Naive thymus-derived CD4-positive, alpha-beta T cell (primary cell): Measurements from ENCODE around the gene SMIM10L2A. TPM values are rescaled to one million over a fixed set of nuclear protein-coding genes. Genes with fewer than 3 reads are reported as not detected.

ENCODE experiments used
- ATAC-seq: fragments of 150-1000 bp; cut with Tn5 transposase; 2 replicates; pipeline ENCODE4 v1.10.0; 2021; ENCODE audit warnings: mild to moderate bottlenecking, moderate library complexity
- CTCF ChIA-PET: fragments of 350-600 bp; sonication (Branson Sonifier 250); formaldehyde crosslinking; loops from one replicate; lab custom pipeline; 2021; ENCODE audit warnings: antibody characterized with exemption; lab: Charles Lee
- POLR2A ChIA-PET: fragments of 350-600 bp; sonication (Branson Sonifier 250); formaldehyde crosslinking; loops from one replicate; lab custom pipeline; 2021; ENCODE audit warnings: antibody characterized with exemption, inconsistent platforms; lab: Charles Lee
- DNase-seq, 9 donors: peaks; one replicate each; pipeline versions ENCODE4 v3.0.0 to v3.0.0-alpha.2; 2020 to 2022; ENCODE audit warnings: mixed read lengths in 1 of 9
- H3K27ac ChIP-seq: one replicate; pipeline ENCODE4 v1.7.0; 2013; ENCODE audit warnings: mild to moderate bottlenecking, low read depth, low read length, moderate library complexity
- H3K27me3 ChIP-seq, 2 donors: one replicate each; pipeline ENCODE4 v1.7.0; 2013; ENCODE audit warnings: low read length in 2 of 2, mild to moderate bottlenecking in 2 of 2, moderate library complexity in 2 of 2; ENCODE audit not compliant: control insufficient read depth in 2 of 2, insufficient read depth in 2 of 2
- H3K36me3 ChIP-seq, 3 experiments: 1 replicate in 2 of 3; 2 replicates in 1 of 3; pipeline ENCODE4 v1.7.0; 2013; ENCODE audit warnings: low read length in 3 of 3, mild to moderate bottlenecking in 3 of 3, moderate library complexity in 1 of 3; ENCODE audit not compliant: insufficient read depth in 3 of 3, control insufficient read depth in 2 of 3
- H3K4me1 ChIP-seq, 2 donors: one replicate each; pipeline ENCODE4 v1.7.0; 2013; ENCODE audit warnings: low read length in 2 of 2, mild to moderate bottlenecking in 2 of 2, moderate library complexity in 1 of 2; ENCODE audit not compliant: control insufficient read depth in 2 of 2, insufficient read depth in 2 of 2
- H3K4me3 ChIP-seq: 2 replicates; pipeline ENCODE4 v1.7.0; 2013; ENCODE audit warnings: mild to moderate bottlenecking, low read length
- H3K9me3 ChIP-seq, 3 experiments: 1 replicate in 2 of 3; 2 replicates in 1 of 3; pipeline ENCODE4 v1.7.0; 2013; ENCODE audit warnings: low read length in 3 of 3; ENCODE audit not compliant: control insufficient read depth in 2 of 3
- H3K27ac Mint-ChIP-seq, 9 donors: one replicate each; pipeline ENCODE4 v1.8.0; 2020 to 2022; ENCODE audit warnings: mixed read lengths in 9 of 9, mild to moderate bottlenecking in 8 of 9, moderate library complexity in 5 of 9, inconsistent platforms in 2 of 9
- H3K27me3 Mint-ChIP-seq, 5 donors: one replicate each; pipeline ENCODE4 v1.8.0; 2021 to 2022; ENCODE audit warnings: mixed read lengths in 5 of 5, mild to moderate bottlenecking in 1 of 5
- H3K36me3 Mint-ChIP-seq, 5 donors: one replicate each; pipeline ENCODE4 v1.8.0; 2020 to 2022; ENCODE audit warnings: mixed read lengths in 5 of 5, mild to moderate bottlenecking in 3 of 5, inconsistent platforms in 1 of 5
- H3K4me1 Mint-ChIP-seq, 7 donors: one replicate each; pipeline ENCODE4 v1.8.0; 2020 to 2022; ENCODE audit warnings: mixed read lengths in 7 of 7, mild to moderate bottlenecking in 3 of 7, inconsistent platforms in 1 of 7
- H3K4me3 Mint-ChIP-seq, 10 donors: one replicate each; pipeline ENCODE4 v1.8.0; 2020 to 2022; ENCODE audit warnings: mild to moderate bottlenecking in 10 of 10, mixed read lengths in 10 of 10, moderate library complexity in 6 of 10, inconsistent platforms in 2 of 10
- H3K9me3 Mint-ChIP-seq, 11 donors: one replicate each; pipeline ENCODE4 v1.8.0; 2020 to 2022; ENCODE audit warnings: mixed read lengths in 11 of 11, mild to moderate bottlenecking in 4 of 11, inconsistent platforms in 1 of 11, moderate library complexity in 1 of 11
- intact Hi-C, 2 donors: fragments of 100-400 bp; cut with micrococcal nuclease; formaldehyde crosslinking; loops; one replicate each; pipeline ENCODE4 v1.15.1; 2023
- polyA plus RNA-seq, 2 donors: library from polyadenylated mRNA; unstranded; fragments of 300-500 nt; fragmentation: Illumina TruSeq; gene quantifications; one replicate each; pipeline ENCODE4 v1.2.3, GENCODE V29; 2021
- total RNA-seq, 6 experiments: library from RNA in 5 of 6; stranded (reverse) in 5 of 6; gene quantifications; 1 replicate in 5 of 6; 2 replicates in 1 of 6; pipeline ENCODE4 v1.2.3 and lab custom pipeline; 2021 to 2026

Gene SMIM10L2A
- total RNA-seq (1 to 10 TPM in 4 of 5 experiments, under 1 TPM in 1; 0.78 to 5.0 (median 1.4) TPM), polyA plus RNA-seq (under 1 TPM; 0.19 to 0.49 TPM), total RNA-seq (lab: John Stamatoyannopoulos, UW) (5.2 reads per million, percentile 25 among the genes with 10 or more reads in this experiment)

DNA sequence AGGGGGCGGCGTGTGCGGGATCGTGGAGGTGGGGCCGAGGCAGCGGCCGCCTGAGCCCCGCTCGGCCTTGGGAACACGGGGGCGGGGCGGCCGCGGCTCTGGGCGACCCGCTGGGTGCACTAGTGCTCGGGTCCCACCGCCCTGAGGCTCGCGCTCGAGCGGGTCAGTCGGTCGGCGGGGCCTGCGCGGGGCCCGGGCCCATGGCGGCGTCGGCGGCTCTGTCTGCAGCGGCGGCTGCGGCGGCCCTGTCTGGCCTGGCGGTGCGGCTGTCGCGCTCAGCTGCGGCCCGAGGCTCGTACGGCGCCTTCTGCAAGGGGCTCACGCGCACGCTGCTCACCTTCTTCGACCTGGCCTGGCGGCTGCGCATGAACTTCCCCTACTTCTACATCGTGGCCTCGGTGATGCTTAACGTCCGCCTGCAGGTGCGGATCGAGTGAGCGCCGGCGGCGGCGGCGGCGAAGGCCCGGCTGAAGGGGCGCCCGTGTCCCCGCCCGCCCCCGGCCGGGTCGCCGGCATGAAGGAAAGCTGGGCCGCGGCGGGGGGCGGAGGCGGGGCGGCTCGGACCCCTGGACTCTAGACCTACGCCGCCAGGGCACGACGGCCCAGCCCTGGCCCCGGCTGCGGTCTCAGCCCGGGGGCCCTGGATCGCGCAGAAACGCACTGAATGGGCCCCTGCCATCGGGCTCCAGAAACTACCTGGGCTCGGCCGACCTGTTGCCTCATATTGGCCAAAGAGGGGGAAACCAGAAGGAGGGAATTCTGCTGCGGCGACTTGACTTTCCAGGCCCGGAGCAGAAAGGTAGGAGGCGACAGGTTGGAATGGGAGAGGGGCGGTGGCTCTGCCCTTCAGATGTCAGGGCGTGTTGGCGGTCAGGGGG is at the start of gene SMIM10L2A:
Gene SMIM10L2A, plus strand, starts transcription at position 13 of the 878 bp plus-strand sequence. Its CDS starts 188 bp downstream, at position 201.
- Histone ChIP-seq H3K27ac (peak within 1 kb of the TSS; percentile 21), H3K27me3 (no peaks in the 10 kb centered on the region), H3K4me3 (peak within 1 kb of the TSS; percentile 37), H3K36me3 (no peaks in the 10 kb centered on the region), H3K9me3 (no peaks in the 10 kb centered on the region), H3K4me1 (no peaks in the 10 kb centered on the region)
- peaks cover 0 to 3% (median 0%) of the 10 kb centered on the region in 5 donors for H3K36me3 Mint-ChIP-seq
- H3K4me3 Mint-ChIP-seq, result peak within 1 kb of the TSS; percentile 53 to 84 (median 74)
- intact Hi-C loops, result loop anchor here (1.0 to 5.0 kb wide), 8 partner anchors 37 to 1075 kb away; partner anchors contain the start of genes HTATSF1 (in 1 of the 2), INTS6L (in 1 of the 2), MMGT1 (in 1 of the 2) and RTL8A (in 1 of the 2)
- H3K4me1 Mint-ChIP-seq, result peaks cover 0 to 13% (median 6%) of the 10 kb centered on the region in 7 donors
- CTCF ChIA-PET, result no interaction called here
- POLR2A ChIA-PET, result no interaction called here
- DNase-seq, result peak in 1 of 9 donors; percentile 7
- peak; percentile 40 for ATAC-seq
- H3K27ac Mint-ChIP-seq, result peak within 1 kb of the TSS in 5 of 9 donors; percentile 12 to 68 (median 26)
- H3K9me3 Mint-ChIP-seq, result no peaks in the 10 kb centered on the region
- peaks cover 0 to 26% (median 0%) of the 10 kb centered on the region in 5 donors for H3K27me3 Mint-ChIP-seq

GRCh38 chrX:135373357-135373756 is 48.4 kb upstream of the SMIM10L2A start:
- Histone ChIP-seq H3K36me3 (no peaks in the 10 kb centered on the region), H3K27me3 (no peaks in the 10 kb centered on the region), H3K4me1 (no peaks in the 10 kb centered on the region), H3K4me3 (no peak overlapping the region), H3K27ac (no peak overlapping the region), H3K9me3 (peaks cover 0 to 2% (median 0%) of the 10 kb centered on the region in 3 experiments)
- DNase-seq (no peak), ATAC-seq (no peak)
- intact Hi-C loops, result no loop called here
- ChIA-PET CTCF (no interaction called here), POLR2A (no interaction called here)
- Mint-ChIP-seq H3K36me3 (peaks cover 0 to 11% (median 6%) of the 10 kb centered on the region in 5 donors), H3K27ac (no peak overlapping the region), H3K9me3 (peaks cover 0 to 14% (median 3%) of the 10 kb centered on the region in 11 donors), H3K4me1 (peaks cover 0 to 11% (median 4%) of the 10 kb centered on the region in 7 donors), H3K27me3 (no peaks in the 10 kb centered on the region), H3K4me3 (no peak overlapping the region)

DNA sequence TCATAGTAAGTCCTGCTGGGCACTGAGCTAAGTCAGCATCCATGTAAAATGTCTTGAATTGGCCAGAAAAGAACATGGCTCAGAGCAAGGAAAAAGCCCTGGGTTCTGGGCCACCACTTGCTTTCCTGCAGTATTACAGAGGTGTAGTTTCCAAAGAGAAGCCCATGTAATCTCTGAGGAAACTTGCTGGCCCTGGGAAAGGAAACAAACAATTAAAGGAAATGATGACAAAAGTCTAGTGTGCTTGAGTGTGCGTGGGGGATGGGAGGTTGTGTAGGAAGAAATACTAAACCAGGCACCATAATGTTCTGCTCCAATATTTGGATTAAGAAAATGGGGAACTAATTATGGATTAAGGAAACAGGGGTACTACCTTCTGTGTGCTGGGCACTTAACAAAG is 39.5 kb upstream of the SMIM10L2A start:
- no peak for DNase-seq
- H3K27me3 Mint-ChIP-seq, result no peaks in the 10 kb centered on the region
- peak overlapping the region in 7 of 10 donors; percentile 13 to 78 (median 65) for H3K4me3 Mint-ChIP-seq
- Histone ChIP-seq H3K9me3 (no peaks in the 10 kb centered on the region), H3K27ac (no peak overlapping the region), H3K36me3 (no peaks in the 10 kb centered on the region), H3K27me3 (no peaks in the 10 kb centered on the region), H3K4me1 (peaks cover 30 to 40% of the 10 kb centered on the region in 2 donors), H3K4me3 (no peak overlapping the region)
- ChIA-PET POLR2A (interaction anchor here (1.1 kb wide), 1 partner anchor 9 kb away, joined by 3 read pairs; no protein-coding TSS in a partner anchor), CTCF (no interaction called here)
- H3K36me3 Mint-ChIP-seq, result peaks cover 0 to 15% (median 0%) of the 10 kb centered on the region in 5 donors
- peaks cover 0 to 6% (median 0%) of the 10 kb centered on the region in 11 donors for H3K9me3 Mint-ChIP-seq
- H3K4me1 Mint-ChIP-seq, result peaks cover 18 to 52% (median 44%) of the 10 kb centered on the region in 7 donors
- H3K27ac Mint-ChIP-seq, result peak overlapping the region in 5 of 9 donors; percentile 3 to 92 (median 28)
- no peak for ATAC-seq
- intact Hi-C loops, result no loop called here

DNA sequence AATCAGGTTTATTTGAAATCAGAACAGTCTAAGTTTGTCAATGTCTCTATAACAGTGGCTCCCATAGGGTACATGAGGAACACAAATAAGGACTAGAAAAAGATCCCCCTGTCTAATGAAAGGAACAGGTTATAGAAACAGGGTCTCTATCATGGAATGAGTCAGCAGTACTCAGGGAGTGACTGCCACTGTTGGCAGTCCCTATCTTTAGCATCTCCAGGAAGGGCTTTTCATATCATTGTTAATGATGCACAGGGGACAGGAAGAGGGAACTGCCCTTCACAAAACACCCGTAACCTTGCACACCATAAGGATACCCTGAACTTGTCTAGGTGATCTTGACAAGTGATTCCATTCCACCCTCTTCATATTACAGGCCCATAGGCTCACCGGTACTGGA is 38.5 kb upstream of the SMIM10L2A start:
- Mint-ChIP-seq H3K27ac (peak overlapping the region in 4 of 9 donors; percentile 34 to 92 (median 58)), H3K4me3 (peak overlapping the region in 7 of 10 donors; percentile 13 to 78 (median 65)), H3K4me1 (peaks cover 17 to 52% (median 44%) of the 10 kb centered on the region in 7 donors), H3K27me3 (no peaks in the 10 kb centered on the region), H3K36me3 (peaks cover 0 to 15% (median 0%) of the 10 kb centered on the region in 5 donors), H3K9me3 (peaks cover 0 to 6% (median 0%) of the 10 kb centered on the region in 11 donors)
- ChIA-PET CTCF (no interaction called here), POLR2A (no interaction called here)
- intact Hi-C loops, result no loop called here
- Histone ChIP-seq H3K27me3 (no peaks in the 10 kb centered on the region), H3K4me1 (peaks cover 30 to 40% of the 10 kb centered on the region in 2 donors), H3K36me3 (no peaks in the 10 kb centered on the region), H3K4me3 (peak overlapping the region; percentile 35), H3K27ac (no peak overlapping the region), H3K9me3 (no peaks in the 10 kb centered on the region)
- ATAC-seq (no peak), DNase-seq (no peak)

DNA sequence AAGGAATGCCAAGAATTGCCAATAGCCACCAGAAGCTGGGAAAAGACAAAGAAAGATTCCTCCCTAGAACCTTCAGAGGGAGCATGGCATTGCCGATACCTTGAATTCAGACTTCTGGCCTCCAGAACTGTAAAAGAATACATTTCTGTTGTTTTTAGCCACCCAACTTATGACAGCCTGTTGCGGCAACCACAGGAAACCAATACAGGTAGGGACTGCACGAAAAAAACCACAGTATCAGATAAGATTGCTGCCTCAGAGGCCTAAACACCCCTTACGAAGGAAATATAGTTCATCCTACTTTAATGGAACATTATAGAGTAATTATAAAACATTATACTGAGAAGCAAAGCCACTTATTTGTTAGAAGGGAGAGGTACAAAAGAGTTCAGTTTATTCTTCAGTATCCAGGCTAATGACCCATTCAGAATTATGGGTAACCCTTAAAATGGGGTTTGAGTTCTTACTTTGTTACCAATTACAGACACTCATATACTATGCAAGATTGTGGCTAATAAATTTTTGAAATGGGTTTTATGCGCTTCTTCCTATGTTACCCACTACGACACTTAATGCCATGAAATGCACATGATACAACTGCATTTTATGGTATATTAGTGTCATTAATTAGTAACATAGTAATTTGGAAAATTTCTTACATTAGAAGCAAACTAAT is 37.4 kb upstream of the SMIM10L2A start:
- no peak overlapping the region for H3K27ac ChIP-seq
- no peaks in the 10 kb centered on the region for H3K36me3 ChIP-seq
- peaks cover 0 to 18% (median 0%) of the 10 kb centered on the region in 5 donors for H3K36me3 Mint-ChIP-seq
- no peaks in the 10 kb centered on the region for H3K27me3 ChIP-seq
- H3K4me3 Mint-ChIP-seq, result peak overlapping the region; percentile 46 to 78 (median 64)
- no peaks in the 10 kb centered on the region for H3K9me3 ChIP-seq
- H3K9me3 Mint-ChIP-seq, result peaks cover 0 to 7% (median 0%) of the 10 kb centered on the region in 11 donors
- intact Hi-C loops, result loop anchor here (1.0 to 2.0 kb wide), 5 partner anchors 19 to 137 kb away; partner anchors contain the start of genes SMIM10L2A (in 2 of the 2) and INTS6L (in 1 of the 2)
- H3K27ac Mint-ChIP-seq, result peak overlapping the region; percentile 17 to 92 (median 72)
- no peaks in the 10 kb centered on the region for H3K27me3 Mint-ChIP-seq
- H3K4me3 ChIP-seq, result peak overlapping the region; percentile 35
- H3K4me1 ChIP-seq, result peaks cover 30 to 40% of the 10 kb centered on the region in 2 donors
- peak in 8 of 9 donors; percentile 35 to 70 (median 56) for DNase-seq
- ATAC-seq, result peak; percentile 97
- H3K4me1 Mint-ChIP-seq, result peaks cover 17 to 50% (median 44%) of the 10 kb centered on the region in 7 donors
- CTCF ChIA-PET, result no interaction called here
- POLR2A ChIA-PET, result no interaction called here

- Histone ChIP-seq H3K27me3 (no peaks in the 10 kb centered on the region), H3K27ac (no peak overlapping the region), H3K9me3 (no peaks in the 10 kb centered on the region), H3K4me1 (peaks cover 13 to 18% of the 10 kb centered on the region in 2 donors), H3K4me3 (no peak overlapping the region), H3K36me3 (no peaks in the 10 kb centered on the region)
- Mint-ChIP-seq H3K9me3 (peaks cover 0 to 2% (median 0%) of the 10 kb centered on the region in 11 donors), H3K4me1 (peaks cover 0 to 33% (median 17%) of the 10 kb centered on the region in 7 donors), H3K27me3 (no peaks in the 10 kb centered on the region), H3K36me3 (peaks cover 0 to 5% (median 0%) of the 10 kb centered on the region in 5 donors), H3K4me3 (no peak overlapping the region), H3K27ac (no peak overlapping the region)
- DNase-seq (no peak), ATAC-seq (no peak)
- ChIA-PET CTCF (no interaction called here), POLR2A (interaction anchor here (0.6 kb wide), 1 partner anchor 16 kb away, joined by 3 read pairs; no protein-coding TSS in a partner anchor)
- intact Hi-C loops, result no loop called here
These were observed 32.9 kb upstream of the SMIM10L2A start for GRCh38 chrX:135388841-135389240.
